Heart left ventricle (tissue), 13 donors: ENCODE data around the gene VPS39.

Experiments used
- POLR2A ChIP-seq, 2 donors: fragments of 450-650 bp; IDR thresholded peaks; one replicate each; pipeline ENCODE4 v1.6.1; 2017; ENCODE audit warnings: antibody characterized with exemption in 2 of 2, mild to moderate bottlenecking in 2 of 2, moderate library complexity in 2 of 2
- TF ChIP-seq, protein P1 (sequence below), 12 donors: fragments of 200-600 bp; sonication (generic) in 4 of 12; IDR thresholded peaks; one replicate each; pipeline versions ENCODE4 v1.5.0 to v1.8.0; 2018 to 2022; ENCODE audit warnings: antibody characterized with exemption in 12 of 12, mild to moderate bottlenecking in 5 of 12
- donor health status: ischemic (EF 13 %, LVEDD 7.1; RV severe dilation, severe dysfunction).
- donor health status: DM: no; HTN: yes; CAD: no.
- donor health status: DM: no; HTN: no; CAD: no.
- donor health status: ischemic (EF 25% LVEDD 6.9; RV normal size, moderate dysfunction).
- donor health status: ischemic (EF 25% LVEDD 5.7; RV mildly dilated, moderate dysfunction).
- donor health status: ischemic (EF 35%, LVEDD 5.7; RV mildly dilated, moderate dysfunction).
- donor health status: nonischemic (EF 11% LVEDD 7.7; RV severe dilation, severe dysfunction).
- donor health status: DM: yes; HTN: yes; CAD: no.
- donor health status: PGD.
- donor health status: ischemic (EF 29% LVEDD 5.4; RV normal size, mild dysfunction).
- donor health status: nonischemic (EF 23%, LVEDD 6.1; RV moderate dilation, normal function).

DNA sequence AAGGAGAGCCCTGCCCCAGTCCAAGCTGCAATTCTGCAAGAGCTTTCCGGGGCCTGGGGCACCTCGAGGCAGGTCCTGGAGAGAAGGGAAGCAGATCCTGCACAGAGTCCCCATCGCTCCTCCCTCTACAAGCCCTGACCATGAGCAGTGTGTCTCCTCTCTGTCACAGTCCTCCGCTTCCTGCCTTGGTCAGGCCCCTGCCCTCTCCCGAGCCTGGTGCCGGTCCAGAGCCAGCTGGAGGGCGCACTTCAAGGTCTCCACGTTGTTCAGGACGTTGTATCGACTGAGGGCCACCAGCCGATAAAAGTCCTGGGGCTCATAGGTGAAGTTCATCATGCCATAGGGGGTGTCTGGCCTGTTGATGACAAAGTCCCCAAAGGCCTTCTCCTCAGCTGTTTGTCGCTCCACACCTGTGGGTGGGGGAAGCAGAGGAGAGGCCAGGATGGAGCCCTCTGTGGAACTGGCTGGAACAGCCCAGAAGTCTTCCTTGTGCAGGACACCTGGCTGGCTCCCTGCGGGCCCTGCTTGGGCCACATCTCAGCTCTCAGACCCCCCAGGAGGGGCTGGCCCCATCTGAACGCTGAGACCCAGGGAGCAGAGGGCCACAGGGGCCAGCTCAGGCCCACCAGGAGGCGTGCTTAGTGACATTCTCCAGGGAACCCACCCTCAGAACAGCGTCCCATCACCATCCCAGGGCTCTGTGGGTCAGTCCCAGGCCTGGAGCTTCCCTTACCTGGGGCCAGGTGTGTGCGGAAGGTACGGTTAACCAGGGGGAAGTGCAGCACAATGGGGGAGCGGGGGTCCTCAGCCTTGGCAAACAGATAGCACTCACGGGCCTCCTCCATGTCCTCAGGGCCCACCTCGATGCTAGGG is 66.1 kb downstream of the VPS39 start:
- TF ChIP-seq, protein P1, sequence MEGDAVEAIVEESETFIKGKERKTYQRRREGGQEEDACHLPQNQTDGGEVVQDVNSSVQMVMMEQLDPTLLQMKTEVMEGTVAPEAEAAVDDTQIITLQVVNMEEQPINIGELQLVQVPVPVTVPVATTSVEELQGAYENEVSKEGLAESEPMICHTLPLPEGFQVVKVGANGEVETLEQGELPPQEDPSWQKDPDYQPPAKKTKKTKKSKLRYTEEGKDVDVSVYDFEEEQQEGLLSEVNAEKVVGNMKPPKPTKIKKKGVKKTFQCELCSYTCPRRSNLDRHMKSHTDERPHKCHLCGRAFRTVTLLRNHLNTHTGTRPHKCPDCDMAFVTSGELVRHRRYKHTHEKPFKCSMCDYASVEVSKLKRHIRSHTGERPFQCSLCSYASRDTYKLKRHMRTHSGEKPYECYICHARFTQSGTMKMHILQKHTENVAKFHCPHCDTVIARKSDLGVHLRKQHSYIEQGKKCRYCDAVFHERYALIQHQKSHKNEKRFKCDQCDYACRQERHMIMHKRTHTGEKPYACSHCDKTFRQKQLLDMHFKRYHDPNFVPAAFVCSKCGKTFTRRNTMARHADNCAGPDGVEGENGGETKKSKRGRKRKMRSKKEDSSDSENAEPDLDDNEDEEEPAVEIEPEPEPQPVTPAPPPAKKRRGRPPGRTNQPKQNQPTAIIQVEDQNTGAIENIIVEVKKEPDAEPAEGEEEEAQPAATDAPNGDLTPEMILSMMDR (IDR thresholded peaks at IDR 0.05), result no peak
- TF ChIP-seq POLR2A (IDR thresholded peaks at IDR 0.05), result no peak
